22Rv1 (cell line): Measurements from ENCODE around the gene PLXNA4.

Source experiments
- H3K27ac ChIP-seq: fragments of 450-650 bp; 2 replicates; pipeline ENCODE4 v1.5.1; 2017
- CTCF ChIP-seq: fragments of 450-650 bp; IDR thresholded peaks from 2 replicates; pipeline ENCODE4 v1.5.1; 2017; ENCODE audit warnings: mild to moderate bottlenecking
- ZFX ChIP-seq: fragments of 450-650 bp; IDR thresholded peaks from 2 replicates; pipeline ENCODE4 v1.6.1; 2017; ENCODE audit warnings: antibody characterized with exemption, borderline replicate concordance

PLXNA4 gene

GRCh38 chr7:132368246-132368900 lies 207.9 kb downstream of the PLXNA4 start:
- no peak overlapping the region for H3K27ac ChIP-seq
- TF ChIP-seq ZFX (no peak), CTCF (no peak)

GRCh38 chr7:132367795-132368194 lies 208.5 kb downstream of the PLXNA4 start:
- TF ChIP-seq CTCF (no peak), ZFX (no peak)
- no peak overlapping the region for H3K27ac ChIP-seq

GRCh38 chr7:132367004-132367403 lies 209.3 kb downstream of the PLXNA4 start:
- TF ChIP-seq ZFX (no peak), CTCF (no peak)
- no peak overlapping the region for H3K27ac ChIP-seq

GRCh38 chr7:132364226-132364625 lies 212.0 kb downstream of the PLXNA4 start:
- H3K27ac ChIP-seq = no peak overlapping the region
- no peak for TF ChIP-seq CTCF
- no peak for TF ChIP-seq ZFX

GRCh38 chr7:132362059-132362458 lies 214.2 kb downstream of the PLXNA4 start:
- TF ChIP-seq ZFX (no peak), CTCF (no peak)
- H3K27ac ChIP-seq = no peak overlapping the region

- no peak overlapping the region for H3K27ac ChIP-seq
- TF ChIP-seq ZFX (no peak), CTCF (no peak)
Measured at GRCh38 chr7:132361146-132361545, 215.1 kb downstream of the PLXNA4 start.

GRCh38 chr7:132359743-132360142 lies 216.5 kb downstream of the PLXNA4 start:
- no peak overlapping the region for H3K27ac ChIP-seq
- TF ChIP-seq ZFX (no peak), CTCF (no peak)
